Mesenteric fat pad (tissue), 1 donor: ENCODE data around the gene PILRA. TPM values are rescaled to one million over a fixed set of nuclear protein-coding genes. Genes with fewer than 3 reads are reported as not detected.

ENCODE experiments used
- DNase-seq: peaks from one replicate; pipeline ENCODE4 v3.0.0-alpha.2; 2020; ENCODE audit warnings: low spot score
- total RNA-seq: library from RNA; stranded (reverse); fragmentation: NEBNext Ultra II Directional; extraction: Animal tissue kit (Norgen Biotek cat#: 25700); gene quantifications from one replicate; pipeline ENCODE4 v1.2.1, GENCODE V29; 2021
- donor health status: DM: yes; HTN: yes; CAD: no.

PILRA gene
- total RNA-seq, 1 donor from 2014 or later: 14.5 TPM

DNA sequence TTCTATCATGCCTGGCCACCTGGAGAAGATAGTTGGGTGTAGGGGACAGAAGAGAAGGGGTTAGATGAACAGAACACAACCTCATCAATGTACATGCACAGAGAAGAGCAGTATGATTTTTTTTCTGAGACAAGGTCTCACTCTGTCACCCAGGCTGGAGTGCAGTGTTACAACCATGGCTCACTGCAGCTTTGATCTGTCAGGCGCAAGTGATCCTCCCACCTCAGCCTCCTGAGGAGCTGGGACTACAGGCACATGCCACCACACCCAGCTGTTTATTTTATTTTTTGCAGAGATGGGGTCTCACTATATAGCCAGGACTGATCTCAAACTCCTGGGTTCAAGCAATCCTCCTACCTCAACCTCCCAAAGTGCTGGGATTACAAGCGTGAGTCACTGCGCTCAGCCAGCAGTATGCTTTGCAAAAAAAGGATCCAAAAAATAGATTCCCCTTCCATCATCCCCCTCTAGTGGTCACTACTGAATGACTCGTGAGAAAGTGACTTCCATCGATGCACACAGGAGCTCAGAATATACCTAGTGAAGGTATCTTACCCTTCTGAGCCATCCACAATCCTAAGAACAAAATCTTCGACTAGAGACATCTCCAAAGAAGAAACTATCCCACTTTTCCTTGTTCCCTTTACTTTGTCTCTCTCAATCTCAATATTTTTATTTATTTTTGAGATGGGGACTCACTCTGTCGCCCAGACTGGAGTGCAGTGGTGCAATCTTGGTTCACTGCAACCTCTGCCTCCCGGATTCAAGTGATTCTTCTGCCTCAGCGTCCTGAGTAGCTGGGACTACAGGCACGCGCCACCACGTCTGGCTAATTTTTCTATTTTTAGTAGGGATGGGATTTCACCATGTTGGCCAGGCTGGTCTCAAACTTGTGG lies 34.2 kb downstream of the PILRA start:
- no peak for DNase-seq

DNA sequence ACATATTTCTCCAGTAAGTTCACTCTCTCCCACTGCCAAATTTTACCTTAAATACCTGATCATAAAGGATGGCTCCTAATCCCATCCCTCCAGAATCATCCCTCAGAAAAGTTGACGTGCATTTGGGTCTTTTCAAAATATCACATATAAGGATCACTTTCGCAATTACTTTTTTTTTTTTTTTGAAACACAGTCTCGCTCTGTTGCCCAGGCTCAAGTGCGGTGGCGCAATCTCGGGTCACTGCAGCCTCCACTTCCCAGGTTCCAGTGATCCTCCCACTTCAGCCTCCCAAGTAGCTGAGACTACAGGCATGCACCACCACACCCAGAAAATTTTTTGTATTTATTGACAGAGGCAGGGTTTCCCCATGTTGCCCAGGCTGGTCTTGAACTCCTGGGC lies 37.8 kb downstream of the PILRA start:
- DNase-seq: no peak

GRCh38 chr7:100413346-100413745 lies 40.1 kb downstream of the PILRA start:
- no peak for DNase-seq

GRCh38 chr7:100413889-100414288 lies 40.6 kb downstream of the PILRA start:
- DNase-seq: no peak

DNA sequence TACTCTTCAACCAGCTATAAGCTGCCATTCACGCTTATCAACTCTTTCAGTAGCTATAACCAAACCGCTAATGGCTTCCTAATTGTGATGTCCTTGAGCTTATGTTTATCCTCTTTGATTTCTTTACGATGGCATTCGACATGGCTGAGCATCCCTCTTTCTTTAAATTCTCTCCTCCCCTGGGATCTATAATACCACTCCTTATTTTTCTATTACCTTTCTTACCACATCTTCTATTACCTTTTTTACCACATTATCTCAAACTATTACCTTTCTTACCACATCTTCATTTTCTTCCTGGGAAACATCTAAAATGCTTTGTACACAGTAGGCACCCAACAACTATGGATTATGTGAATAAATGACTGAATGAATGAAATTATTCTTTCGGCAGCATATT lies 42.2 kb downstream of the PILRA start:
- no peak for DNase-seq

DNA sequence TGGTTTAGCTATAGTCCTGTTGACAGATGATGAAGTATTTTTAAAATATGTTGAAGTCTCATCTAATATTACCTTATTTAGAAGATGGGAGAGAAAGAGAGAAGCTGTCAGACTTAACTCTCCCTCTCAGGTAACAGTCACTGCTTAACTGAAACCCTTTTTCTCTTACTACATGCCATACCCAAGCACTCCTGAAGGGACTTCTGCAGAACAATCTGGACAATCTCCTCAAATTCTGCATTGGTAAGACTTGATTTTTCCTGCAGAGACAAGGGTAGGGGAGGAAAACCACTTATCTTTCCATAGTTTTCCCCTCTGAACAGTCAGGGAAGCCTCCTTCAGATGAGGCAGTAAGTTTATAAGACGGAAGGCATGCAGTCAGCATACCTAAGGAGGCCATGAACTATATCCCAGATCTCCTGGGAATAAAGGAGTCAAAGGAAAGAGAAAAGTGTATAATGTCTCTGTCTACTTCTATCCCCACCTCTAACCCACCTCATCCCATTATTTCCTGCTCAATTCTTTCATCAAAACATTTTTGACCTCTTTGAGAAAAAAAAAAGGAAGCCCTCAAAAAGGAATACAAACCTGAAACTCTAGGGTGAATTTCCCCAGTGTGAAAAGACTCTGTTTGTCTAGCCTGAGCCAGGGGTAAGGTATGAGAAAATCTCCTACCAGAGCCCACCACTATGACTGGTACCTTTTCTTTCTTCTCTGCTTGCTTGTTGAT lies 45.8 kb downstream of the PILRA start:
- no peak for DNase-seq

GRCh38 chr7:100419660-100420226 lies 46.5 kb downstream of the PILRA start:
- DNase-seq: peak; percentile 33

DNA sequence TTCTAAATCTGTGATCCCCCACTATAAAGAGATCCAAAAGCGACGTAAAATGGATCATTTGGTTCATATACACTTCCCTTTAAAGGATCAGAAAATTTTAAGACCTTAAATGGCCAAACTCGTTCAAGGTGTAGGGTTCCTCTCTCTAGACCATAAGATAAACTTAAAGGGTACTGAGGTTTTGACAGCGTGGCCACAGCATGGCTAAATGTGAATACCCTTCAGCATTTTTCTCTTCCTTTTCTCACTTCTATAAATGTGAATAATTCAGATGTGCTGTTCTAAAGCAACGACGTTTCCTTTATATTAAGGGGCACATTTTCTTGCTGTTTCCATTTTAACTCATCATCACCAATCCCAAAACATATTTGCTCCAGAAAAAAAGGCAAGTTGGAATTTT lies 50.0 kb downstream of the PILRA start:
- DNase-seq: no peak

DNA sequence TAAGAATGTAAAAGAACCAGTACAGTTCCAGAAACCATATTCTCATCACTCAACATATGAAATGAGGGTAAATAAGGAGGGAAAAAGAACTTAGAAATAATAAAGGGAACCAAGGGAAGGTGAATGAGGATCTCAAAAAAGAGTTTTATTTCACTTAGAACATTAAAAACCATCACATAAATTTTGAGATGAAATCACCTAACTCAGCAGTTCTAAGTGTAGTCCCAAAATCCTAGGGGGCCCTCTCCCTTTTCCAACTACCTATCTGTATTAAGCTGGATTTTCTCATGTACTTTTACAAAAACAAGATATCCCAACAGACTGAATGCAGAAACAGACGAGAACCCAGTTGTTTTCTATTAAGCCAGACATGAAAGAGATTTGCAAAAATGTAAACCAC lies 52.1 kb downstream of the PILRA start:
- DNase-seq: no peak

- no peak for DNase-seq
These were observed 53.2 kb downstream of the PILRA start for GRCh38 chr7:100426516-100426915.

DNA sequence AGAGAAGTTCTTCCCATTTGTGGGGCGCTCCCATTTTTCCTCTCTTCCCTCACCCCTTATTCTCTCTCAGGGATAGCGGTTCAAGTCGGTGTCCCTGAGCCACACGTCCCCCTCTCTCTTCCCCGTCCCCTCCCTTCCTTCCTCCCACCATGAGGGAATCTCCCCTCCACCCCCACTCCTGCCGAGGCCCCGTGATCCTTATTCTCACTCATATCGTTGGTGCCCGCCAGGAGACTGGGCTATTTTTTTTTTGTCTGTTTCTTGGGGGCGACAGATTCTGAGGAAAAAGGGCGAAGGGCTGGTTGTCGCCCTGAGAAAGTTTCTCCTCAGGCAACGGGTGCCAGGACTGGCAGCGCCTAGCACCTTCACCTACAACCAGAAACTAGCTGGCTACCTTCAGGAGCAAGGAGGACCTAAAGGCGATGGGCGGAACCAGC lies 54.5 kb downstream of the PILRA start:
- DNase-seq: no peak

DNA sequence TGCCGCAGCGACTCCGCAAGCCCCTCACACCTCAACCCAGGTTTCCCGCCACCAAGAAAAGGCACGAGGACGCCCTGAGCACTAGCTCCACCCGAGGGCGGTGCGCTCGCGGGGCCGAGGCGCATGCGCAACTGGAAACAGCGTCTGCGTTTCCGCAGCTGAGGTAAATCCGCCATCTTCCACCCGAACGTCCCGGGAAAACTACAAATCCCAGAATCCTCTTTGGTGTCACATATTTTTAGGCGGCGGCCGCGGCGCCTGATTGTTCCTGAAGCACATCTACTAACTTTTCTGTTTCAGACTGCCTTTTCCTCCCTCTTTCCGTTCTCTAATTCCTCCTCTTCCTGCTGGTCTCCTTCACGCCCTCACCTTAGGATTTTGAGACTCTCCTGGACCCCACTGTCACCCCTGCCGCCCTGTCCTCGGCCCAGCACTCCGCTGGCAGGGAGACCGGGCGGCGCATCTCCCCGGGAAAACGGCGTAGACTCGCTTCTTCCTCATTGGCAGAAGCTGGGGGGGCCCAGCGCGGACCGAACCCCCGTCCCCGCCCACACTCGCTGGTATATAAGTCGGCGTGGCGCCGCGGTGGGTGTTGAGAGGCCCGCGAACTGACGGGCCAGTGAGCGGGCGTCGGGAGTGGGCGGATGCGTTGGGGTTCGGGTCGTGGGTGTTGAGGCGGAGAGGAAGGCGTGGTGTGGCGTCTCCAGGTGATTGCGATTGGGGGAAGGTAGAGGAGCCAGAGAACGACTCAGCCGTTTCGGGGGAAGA lies 55.1 kb downstream of the PILRA start, which contains the start of gene ZCWPW1:
Gene ZCWPW1, minus strand, starts transcription at position 505 of the 768 bp plus-strand sequence. CDS start 8,054 bp downstream, outside the sequence.
- DNase-seq: peak; percentile 99

DNA sequence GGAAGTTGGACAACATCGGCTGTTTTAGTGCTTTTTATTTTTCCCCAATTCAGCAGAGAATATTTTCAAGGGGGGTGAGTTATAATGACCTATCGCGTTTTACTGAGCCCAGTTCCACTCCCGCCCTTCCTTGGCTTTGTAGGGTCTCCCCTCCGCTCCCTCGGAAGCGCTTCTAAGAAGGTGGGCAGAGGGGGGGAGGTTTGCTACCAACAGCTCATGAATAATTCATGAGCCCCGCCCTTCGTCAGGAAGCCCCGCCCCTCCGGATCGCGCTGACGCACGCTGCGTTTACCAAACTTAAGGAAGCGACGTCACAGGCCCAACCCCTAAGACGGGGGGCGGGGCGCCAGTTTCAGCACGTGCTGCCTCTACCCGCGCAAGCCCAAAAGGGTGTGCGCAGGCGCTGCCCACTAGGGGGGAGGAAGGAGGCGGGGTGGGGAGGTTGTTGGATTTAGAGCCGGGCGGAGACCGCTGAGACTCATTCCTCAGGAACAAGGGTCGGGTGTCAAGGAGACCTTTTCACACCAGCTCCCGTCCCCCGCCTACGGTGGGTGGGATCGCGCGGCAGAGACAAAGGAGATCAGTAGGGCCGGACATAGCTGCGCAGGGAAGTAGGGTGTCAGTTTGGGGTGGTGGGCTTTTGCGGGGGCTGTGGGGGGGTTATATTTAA lies 55.8 kb downstream of the PILRA start:
- DNase-seq: peak; percentile 100

- DNase-seq: peak; percentile 99
These were observed 56.6 kb downstream of the PILRA start, which contains the start of gene MEPCE for GRCh38 chr7:100429637-100430492. Gene MEPCE (plus strand): TSS chr7:100429831. CDS start chr7:100430019, 188 bp downstream.

DNA sequence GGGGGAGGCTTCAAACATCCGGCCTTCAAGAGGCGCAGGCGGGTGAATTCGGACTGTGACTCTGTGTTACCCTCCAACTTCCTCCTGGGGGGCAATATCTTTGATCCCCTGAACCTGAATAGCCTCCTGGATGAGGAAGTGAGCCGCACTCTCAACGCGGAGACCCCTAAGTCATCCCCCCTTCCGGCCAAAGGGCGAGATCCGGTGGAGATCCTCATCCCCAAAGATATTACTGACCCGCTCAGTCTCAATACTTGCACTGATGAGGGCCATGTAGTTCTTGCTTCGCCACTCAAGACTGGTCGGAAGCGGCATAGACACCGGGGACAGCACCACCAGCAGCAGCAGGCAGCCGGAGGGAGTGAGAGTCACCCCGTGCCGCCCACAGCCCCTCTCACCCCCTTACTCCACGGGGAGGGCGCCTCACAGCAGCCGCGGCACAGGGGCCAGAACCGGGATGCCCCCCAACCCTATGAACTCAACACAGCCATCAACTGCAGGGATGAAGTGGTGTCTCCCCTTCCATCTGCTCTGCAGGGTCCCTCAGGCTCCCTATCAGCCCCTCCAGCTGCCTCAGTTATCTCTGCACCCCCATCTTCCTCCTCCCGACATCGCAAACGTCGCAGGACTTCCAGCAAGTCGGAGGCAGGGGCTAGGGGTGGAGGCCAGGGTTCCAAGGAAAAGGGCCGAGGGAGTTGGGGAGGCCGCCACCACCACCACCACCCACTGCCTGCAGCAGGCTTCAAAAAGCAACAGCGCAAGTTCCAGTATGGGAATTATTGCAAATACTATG lies 57.4 kb downstream of the PILRA start:
- peak; percentile 87 for DNase-seq

DNA sequence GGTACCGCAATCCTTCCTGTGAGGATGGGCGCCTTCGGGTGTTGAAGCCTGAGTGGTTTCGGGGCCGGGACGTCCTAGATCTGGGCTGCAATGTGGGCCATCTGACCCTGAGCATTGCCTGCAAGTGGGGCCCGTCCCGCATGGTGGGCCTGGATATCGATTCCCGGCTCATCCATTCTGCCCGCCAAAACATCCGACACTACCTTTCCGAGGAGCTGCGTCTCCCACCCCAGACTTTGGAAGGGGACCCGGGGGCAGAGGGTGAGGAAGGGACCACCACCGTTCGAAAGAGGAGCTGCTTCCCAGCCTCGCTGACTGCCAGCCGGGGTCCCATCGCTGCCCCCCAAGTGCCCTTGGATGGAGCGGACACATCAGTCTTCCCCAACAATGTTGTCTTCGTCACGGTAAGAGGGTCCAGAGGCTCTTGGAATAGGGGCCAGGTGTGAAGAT lies 58.0 kb downstream of the PILRA start:
- peak; percentile 84 for DNase-seq

DNA sequence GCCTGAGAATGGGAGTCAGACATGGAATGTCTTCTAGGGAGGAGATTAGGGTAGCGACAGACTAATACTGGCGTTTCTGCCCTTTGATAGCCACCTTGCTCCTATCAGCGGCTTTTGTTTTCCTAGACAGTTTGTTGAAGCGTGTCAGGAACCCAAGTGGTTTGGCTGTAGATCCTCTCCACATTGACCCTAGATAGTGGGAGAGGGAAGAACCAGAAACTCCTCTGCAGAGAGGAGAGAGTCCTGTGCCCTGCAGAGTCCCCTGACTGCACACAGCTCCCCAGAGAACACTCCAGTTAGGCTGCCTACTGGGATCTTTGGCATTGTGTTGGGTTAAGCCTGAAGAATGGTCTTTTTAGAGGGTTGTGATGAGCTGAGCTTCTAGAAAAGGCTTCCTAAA lies 58.8 kb downstream of the PILRA start:
- peak; percentile 28 for DNase-seq

GRCh38 chr7:100432621-100433275 lies 59.5 kb downstream of the PILRA start:
- peak; percentile 76 for DNase-seq
